ENCODE measurements around the gene POLE3. TPM values are rescaled to one million over a fixed set of nuclear protein-coding genes. Genes with fewer than 3 reads are reported as not detected.
"Not testable (repeated sequence)": the region's sequence is repeated elsewhere in the genome, so short reads cannot be mapped to it uniquely, and the experiment has no call there.

POLE3 gene, protein sequence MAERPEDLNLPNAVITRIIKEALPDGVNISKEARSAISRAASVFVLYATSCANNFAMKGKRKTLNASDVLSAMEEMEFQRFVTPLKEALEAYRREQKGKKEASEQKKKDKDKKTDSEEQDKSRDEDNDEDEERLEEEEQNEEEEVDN
- total RNA-seq = 10 to 100 TPM; 52.5 to 55.8 TPM

- POLR2A ChIA-PET = interaction anchor here (0.6 to 4.3 kb wide), 24 partner anchors 9 to 1927 kb away, joined by 3 to 56 read pairs (median 6); partner anchors contain the start of genes ALAD, BSPRY, CDC26 and ECPAS
- no peaks in the 10 kb centered on the region for H3K9me3 Mint-ChIP-seq
- peak; percentile 95 for DNase-seq
- H3K27ac Mint-ChIP-seq = peak within 1 kb of the TSS; percentile 99
- peaks cover 37% of the 10 kb centered on the region for H3K4me1 Mint-ChIP-seq
- no peaks in the 10 kb centered on the region for H3K27me3 Mint-ChIP-seq
- CTCF ChIA-PET = interaction anchor here (0.6 to 4.5 kb wide), 23 partner anchors 9 to 995 kb away, joined by 3 to 41 read pairs (median 4); partner anchors contain the start of genes ALAD, CDC26, FKBP15 and HDHD3
- H3K4me3 Mint-ChIP-seq = peak within 1 kb of the TSS; percentile 98
- H3K36me3 Mint-ChIP-seq (ENCODE audit: low read depth) = peaks cover 37% of the 10 kb centered on the region
Observed at GRCh38 chr9:113410207-113410864, at the start of gene POLE3, which contains the start of gene C9orf43. Gene POLE3, minus strand, starts transcription at chr9:113410675. Its CDS starts 382 bp downstream, at chr9:113410293. Gene C9orf43, plus strand, starts transcription at chr9:113410747. Its CDS starts 2,747 bp downstream, at chr9:113413494.

- ChIA-PET CTCF (interaction anchor here (0.9 to 2.9 kb wide), 3 partner anchors 126 to 201 kb away, joined by 4 to 18 read pairs (median 9); no protein-coding TSS in a partner anchor), POLR2A (no interaction called here)
- Mint-ChIP-seq H3K9me3 (no peaks in the 10 kb centered on the region), H3K4me1 (peaks cover 6% of the 10 kb centered on the region), H3K4me3 (no peak overlapping the region), H3K27ac (no peak overlapping the region), H3K36me3 (ENCODE audit: low read depth) (no peaks in the 10 kb centered on the region), H3K27me3 (no peaks in the 10 kb centered on the region)
- no peak for DNase-seq
Observed at GRCh38 chr9:113456235-113456634, 45.8 kb upstream of the POLE3 start.

DNA sequence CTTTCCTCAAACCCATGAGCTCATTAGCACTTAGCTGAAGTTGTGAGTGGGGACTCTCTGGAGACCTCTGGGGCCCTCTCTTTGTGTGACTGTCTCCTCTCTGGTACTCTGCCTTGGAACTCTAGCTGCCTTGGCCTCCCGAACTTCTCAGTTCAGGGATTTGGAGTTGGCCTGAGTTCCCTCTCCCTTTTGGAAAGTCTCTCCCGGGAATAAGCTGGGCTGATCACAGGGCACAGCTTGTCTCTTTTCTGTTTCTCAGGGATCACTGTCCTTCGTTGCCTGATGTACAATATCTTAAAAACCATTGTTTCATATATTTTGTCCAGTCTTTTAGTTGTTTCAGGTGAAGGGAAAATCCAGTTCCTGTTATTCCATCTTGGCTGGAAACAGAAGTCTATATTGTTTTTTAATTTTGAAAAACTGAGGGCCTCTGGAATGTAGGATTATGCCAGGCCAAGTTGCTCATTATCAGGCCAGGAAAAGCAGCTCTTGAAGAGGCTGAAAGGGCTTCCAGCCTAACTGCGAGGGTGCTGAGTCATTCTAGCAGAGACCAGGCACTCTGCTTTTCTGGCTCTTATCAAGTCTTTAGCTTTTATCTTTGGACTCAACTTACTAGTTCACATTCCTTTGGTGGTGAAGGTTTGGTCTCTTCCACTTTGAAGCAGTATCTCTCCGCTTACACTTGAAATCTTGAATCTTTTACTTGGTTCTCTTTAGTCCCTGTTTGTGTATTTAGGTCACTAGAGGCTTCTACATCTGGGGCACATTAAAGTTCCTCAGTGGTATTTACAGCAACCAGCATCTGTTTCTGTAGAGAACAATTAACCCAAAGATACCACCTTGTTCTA lies 44.7 kb upstream of the POLE3 start:
- Mint-ChIP-seq H3K27me3 (no peaks in the 10 kb centered on the region), H3K4me3 (no peak overlapping the region), H3K4me1 (peaks cover 6% of the 10 kb centered on the region), H3K9me3 (no peaks in the 10 kb centered on the region), H3K27ac (no peak overlapping the region), H3K36me3 (ENCODE audit: low read depth) (no peaks in the 10 kb centered on the region)
- ChIA-PET POLR2A (interaction anchor here (1.2 kb wide), 1 partner anchor 62 kb away, joined by 3 read pairs; no protein-coding TSS in a partner anchor), CTCF (interaction anchor here (0.8 to 2.9 kb wide), 9 partner anchors 9 to 202 kb away, joined by 3 to 18 read pairs (median 7); no protein-coding TSS in a partner anchor)
- DNase-seq = no peak

GRCh38 chr9:113452113-113452605 lies 41.7 kb upstream of the POLE3 start:
- Mint-ChIP-seq H3K4me3 (no peak overlapping the region), H3K9me3 (no peaks in the 10 kb centered on the region), H3K36me3 (ENCODE audit: low read depth) (no peaks in the 10 kb centered on the region), H3K27ac (no peak overlapping the region), H3K4me1 (peaks cover 6% of the 10 kb centered on the region), H3K27me3 (no peaks in the 10 kb centered on the region)
- POLR2A ChIA-PET = interaction anchor here (1.1 kb wide), 1 partner anchor 205 kb away, joined by 3 read pairs; no protein-coding TSS in a partner anchor
- CTCF ChIA-PET = interaction anchor here (1.0 to 1.6 kb wide), 3 partner anchors 130 to 203 kb away, joined by 3 to 8 read pairs (median 7); no protein-coding TSS in a partner anchor
- DNase-seq = no peak

DNA sequence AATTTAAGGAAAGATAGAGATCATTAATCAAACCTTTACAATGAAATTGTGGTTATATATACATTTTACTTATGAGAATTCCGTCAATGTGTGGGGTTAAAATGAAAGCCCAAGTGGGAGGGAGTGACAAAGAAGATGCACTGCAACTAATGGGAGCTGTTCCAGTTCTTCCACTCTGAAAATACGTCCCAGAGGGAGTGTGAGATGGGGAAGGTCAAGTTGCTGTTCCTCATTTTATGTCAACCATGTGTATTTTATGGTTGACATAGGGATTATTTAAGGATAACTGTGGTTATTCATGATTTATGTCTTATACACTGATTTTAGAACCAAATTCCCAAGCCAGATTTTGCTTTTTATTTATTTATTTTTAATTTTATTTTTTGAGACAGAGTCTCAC lies 38.9 kb upstream of the POLE3 start:
- ChIA-PET CTCF (interaction anchor here (6.0 kb wide), 1 partner anchor 207 kb away, joined by 131 read pairs; no protein-coding TSS in a partner anchor), POLR2A (no interaction called here)
- H3K4me1 Mint-ChIP-seq = no peaks in the 10 kb centered on the region
- H3K4me3 Mint-ChIP-seq = no peak overlapping the region
- no peak overlapping the region for H3K27ac Mint-ChIP-seq
- H3K9me3 Mint-ChIP-seq = no peaks in the 10 kb centered on the region
- DNase-seq = no peak
- H3K36me3 Mint-ChIP-seq (ENCODE audit: low read depth) = no peaks in the 10 kb centered on the region
- H3K27me3 Mint-ChIP-seq = no peaks in the 10 kb centered on the region

DNA sequence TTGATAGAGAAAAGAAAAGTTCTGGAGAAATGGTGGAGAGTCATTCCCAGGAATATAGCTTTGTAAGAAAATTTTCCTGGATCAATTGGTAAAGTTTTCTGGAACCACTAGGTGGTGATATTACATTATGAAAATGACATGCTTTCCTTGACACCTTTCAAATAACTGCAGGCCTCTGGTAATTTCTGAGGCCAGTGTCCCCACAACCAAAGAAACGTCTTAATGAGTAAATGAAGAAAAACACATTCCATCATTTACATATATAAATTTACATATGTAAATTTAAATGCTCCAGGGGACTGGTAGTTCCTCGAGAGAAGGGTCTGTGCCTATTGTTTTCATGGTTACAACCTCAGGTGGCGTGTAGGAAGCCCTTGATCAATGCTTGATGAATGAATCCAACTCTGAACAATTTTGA lies 35.9 kb upstream of the POLE3 start:
- H3K9me3 Mint-ChIP-seq = no peaks in the 10 kb centered on the region
- no peak overlapping the region for H3K27ac Mint-ChIP-seq
- H3K4me3 Mint-ChIP-seq = no peak overlapping the region
- H3K27me3 Mint-ChIP-seq = no peaks in the 10 kb centered on the region
- POLR2A ChIA-PET = interaction anchor here (0.6 to 1.4 kb wide), 3 partner anchors 36 to 171 kb away, joined by 3 to 4 read pairs (median 4); partner anchors contain the start of genes C9orf43, CDC26, POLE3 and PRPF4
- no peaks in the 10 kb centered on the region for H3K4me1 Mint-ChIP-seq
- DNase-seq = no peak
- H3K36me3 Mint-ChIP-seq (ENCODE audit: low read depth) = no peaks in the 10 kb centered on the region
- CTCF ChIA-PET = interaction anchor here (0.7 to 6.0 kb wide), 18 partner anchors 9 to 210 kb away, joined by 3 to 131 read pairs (median 4); partner anchors contain the start of genes ALAD, C9orf43, CDC26 and POLE3

DNA sequence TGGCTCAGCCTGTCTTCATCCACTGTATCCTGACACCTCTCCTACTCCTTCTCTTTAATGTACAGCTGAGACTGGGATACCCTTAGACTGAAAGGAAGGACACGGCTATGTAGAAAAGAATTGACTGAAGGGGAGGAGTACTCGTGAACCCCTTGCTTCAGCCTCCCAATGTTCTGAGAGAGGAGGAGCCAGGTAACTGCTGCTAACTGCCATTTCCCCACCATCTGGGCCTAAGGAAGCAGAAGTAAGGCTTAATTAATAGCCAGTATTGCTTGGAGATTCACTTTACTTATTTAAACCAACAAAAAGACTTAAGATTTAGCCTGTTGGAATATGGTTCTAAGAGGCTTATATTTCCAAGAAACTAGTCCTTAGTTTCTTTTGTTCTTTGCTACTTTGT lies 34.3 kb upstream of the POLE3 start:
- Mint-ChIP-seq H3K4me1 (no peaks in the 10 kb centered on the region), H3K9me3 (no peaks in the 10 kb centered on the region), H3K4me3 (no peak overlapping the region), H3K36me3 (ENCODE audit: low read depth) (no peaks in the 10 kb centered on the region), H3K27ac (no peak overlapping the region), H3K27me3 (no peaks in the 10 kb centered on the region)
- ChIA-PET CTCF (interaction anchor here (1.5 to 6.0 kb wide), 5 partner anchors 17 to 212 kb away, joined by 4 to 131 read pairs (median 13); no protein-coding TSS in a partner anchor), POLR2A (no interaction called here)
- DNase-seq = no peak

DNA sequence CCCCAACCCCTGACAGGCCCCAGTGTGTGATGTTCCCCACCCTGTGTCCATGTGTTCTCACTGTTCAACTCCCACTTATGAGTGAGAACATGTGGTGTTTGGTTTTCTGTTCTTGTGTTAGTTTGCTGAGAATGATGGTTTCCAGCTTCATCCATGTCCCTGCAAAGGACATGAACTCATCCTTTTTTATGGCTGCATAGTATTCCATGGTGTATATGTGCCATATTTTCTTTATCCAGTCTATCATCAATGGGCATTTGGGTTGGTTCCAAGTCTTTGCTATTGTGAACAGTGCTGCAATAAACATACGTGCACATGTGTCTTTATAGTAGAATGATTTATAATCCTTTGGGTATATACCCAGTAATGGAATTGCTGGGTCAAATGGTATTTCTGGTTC lies 27.2 kb upstream of the POLE3 start:
- H3K4me3 Mint-ChIP-seq; H3K27ac Mint-ChIP-seq; H3K27me3 Mint-ChIP-seq; H3K4me1 Mint-ChIP-seq; POLR2A ChIA-PET; DNase-seq; H3K9me3 Mint-ChIP-seq; H3K36me3 Mint-ChIP-seq (ENCODE audit: low read depth): not testable (repeated sequence)
- CTCF ChIA-PET = interaction anchor here (0.6 kb wide), 1 partner anchor 215 kb away, joined by 3 read pairs; no protein-coding TSS in a partner anchor

DNA sequence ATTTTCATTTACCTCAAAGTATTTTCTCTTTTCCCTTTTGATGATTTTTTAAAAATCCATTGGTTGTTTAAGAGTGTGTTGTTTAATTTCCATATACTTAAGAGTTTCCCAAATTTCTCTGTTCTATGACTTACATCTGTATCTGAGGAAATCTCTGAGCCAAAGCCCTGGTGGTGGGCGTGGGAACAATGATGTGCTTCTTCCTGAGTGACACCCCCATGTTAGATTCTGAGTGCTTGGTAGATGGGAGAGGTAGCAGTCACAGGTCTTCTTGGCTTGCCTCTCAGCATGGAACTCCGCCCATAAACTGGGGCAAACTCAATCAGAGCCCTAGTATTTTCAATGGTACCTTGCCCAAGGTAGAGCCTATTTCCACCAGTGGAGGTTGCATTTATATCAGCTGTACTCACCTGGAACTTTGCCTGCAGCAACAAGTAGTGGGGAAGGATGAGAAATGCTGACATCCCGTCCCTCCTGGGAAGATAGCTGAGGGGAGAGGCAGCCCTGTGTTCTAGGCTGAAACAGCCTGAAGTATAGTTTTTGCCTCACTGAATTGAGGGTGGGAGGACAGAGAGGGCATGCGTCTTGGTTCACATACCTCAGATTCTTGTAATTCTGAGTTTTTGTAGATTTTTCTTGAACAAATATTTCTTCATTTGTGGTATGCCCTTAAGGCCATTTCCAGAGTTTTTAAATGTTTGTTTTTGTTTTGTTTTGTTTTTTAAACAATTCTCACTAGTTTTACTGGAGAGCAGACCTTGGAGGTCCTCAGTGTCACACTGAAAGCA lies 26.4 kb upstream of the POLE3 start:
- no peak overlapping the region for H3K27ac Mint-ChIP-seq
- ChIA-PET POLR2A (no interaction called here), CTCF (no interaction called here)
- H3K9me3 Mint-ChIP-seq = no peaks in the 10 kb centered on the region
- no peak overlapping the region for H3K4me3 Mint-ChIP-seq
- peaks cover 12% of the 10 kb centered on the region for H3K27me3 Mint-ChIP-seq
- DNase-seq = no peak
- no peaks in the 10 kb centered on the region for H3K4me1 Mint-ChIP-seq
- no peaks in the 10 kb centered on the region for H3K36me3 Mint-ChIP-seq (ENCODE audit: low read depth)

DNA sequence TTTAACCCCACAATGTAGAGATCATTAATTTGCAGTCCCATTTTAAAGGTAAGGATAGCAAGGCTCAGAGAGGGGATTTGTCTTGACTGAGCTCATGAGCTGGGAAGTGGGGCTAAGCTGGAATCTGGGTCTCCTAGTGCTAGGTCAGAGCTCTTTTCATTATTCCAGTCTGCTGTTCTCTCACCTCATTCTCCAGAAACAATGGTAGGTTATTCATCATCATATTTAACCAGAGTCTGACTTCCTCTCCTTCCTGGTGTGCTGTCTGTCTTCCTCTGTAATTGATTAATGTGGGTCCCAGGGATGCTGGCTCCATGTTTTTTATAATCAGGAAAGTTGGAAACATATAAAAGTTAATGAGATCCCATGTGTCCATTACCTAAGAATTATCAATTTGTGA lies 20.7 kb upstream of the POLE3 start:
- Mint-ChIP-seq H3K27me3 (peaks cover 12% of the 10 kb centered on the region), H3K9me3 (no peaks in the 10 kb centered on the region), H3K4me3 (no peak overlapping the region), H3K4me1 (no peaks in the 10 kb centered on the region), H3K27ac (no peak overlapping the region), H3K36me3 (ENCODE audit: low read depth) (no peaks in the 10 kb centered on the region)
- POLR2A ChIA-PET = no interaction called here
- CTCF ChIA-PET = interaction anchor here (1.3 kb wide), 1 partner anchor 226 kb away, joined by 4 read pairs; no protein-coding TSS in a partner anchor
- no peak for DNase-seq

DNA sequence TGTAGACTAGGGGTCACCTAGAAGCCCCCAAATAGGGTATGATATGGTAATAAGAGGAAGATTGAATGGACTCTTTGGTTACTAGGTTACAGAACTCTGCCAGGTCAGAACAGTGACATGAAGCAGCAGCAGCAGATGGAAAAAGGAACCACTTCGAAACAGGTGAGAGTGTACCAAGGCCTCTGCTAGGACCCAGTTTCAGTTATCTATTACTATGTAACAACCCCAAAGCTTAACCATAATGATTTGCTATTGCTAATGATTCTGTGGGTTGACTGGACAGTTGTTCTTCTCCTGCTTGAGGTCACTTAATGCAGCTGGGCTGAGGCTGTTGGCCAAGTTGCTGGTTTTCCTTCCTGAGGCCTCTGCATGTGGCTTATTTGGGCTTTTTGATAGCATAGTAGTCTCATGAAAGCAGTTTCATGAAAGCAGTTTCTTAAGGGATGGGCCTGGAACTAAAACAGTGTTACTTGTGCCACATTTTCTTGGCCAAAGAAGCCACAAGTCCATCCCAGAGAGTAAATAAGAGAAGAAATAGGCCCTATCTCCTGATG lies 17.7 kb upstream of the POLE3 start:
- CTCF ChIA-PET = interaction anchor here (1.9 to 2.5 kb wide), 2 partner anchors 18 to 230 kb away, joined by 5 to 6 read pairs; no protein-coding TSS in a partner anchor
- H3K27ac Mint-ChIP-seq = no peak overlapping the region
- DNase-seq = no peak
- no peaks in the 10 kb centered on the region for H3K4me1 Mint-ChIP-seq
- peaks cover 14% of the 10 kb centered on the region for H3K27me3 Mint-ChIP-seq
- H3K36me3 Mint-ChIP-seq (ENCODE audit: low read depth) = no peaks in the 10 kb centered on the region
- POLR2A ChIA-PET = no interaction called here
- no peaks in the 10 kb centered on the region for H3K9me3 Mint-ChIP-seq
- H3K4me3 Mint-ChIP-seq = no peak overlapping the region

Measured in activated CD4-positive, alpha-beta memory T cell treated with anti-CD3 and anti-CD28 coated beads, Interleukin-2, amount 10 ng/mL, durations not matched to agents 7 days and 5 days (primary cell).